Measurements from ENCODE around the gene DOP1B.

Gene DOP1B

DNA sequence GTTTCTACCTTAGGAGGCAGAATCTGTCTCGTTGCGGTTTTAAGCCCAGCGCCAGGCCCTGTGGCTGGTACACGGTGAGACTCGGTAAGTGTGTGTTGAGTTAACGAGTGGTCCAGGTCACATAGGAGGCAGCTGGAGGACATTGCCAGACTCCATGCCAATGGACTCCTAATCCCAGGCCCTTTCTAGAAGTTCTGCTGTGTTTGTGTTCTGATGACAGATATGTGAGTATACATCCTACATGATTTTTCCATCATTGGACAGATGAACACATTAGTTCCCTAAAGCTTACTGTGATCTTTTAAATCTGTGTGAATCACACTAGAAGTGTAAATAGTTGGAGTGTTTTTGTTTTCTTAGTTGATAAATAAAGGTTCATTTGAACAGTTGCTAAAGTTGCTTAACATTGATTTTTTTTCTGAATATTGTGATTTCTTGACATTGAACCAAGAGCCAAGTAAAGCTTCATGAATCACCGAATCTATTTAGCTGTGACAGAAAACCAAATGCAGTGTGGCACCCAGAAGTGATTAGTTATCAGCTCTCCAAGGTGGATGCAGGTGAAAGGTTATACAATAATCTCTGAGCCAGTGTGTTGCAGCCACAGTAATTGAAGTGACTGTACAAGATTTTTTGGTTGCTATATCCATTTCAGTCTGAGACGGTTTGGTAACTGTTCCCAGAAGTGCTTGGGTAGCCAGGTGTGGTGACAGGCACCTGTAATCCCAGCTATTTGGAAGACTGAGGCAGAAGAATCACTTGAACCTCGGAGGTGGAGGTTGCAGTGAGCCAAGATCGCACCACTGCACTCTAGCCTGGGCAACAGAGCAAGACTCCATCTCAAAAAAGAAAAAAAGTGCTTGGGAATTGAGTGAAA lies 46.3 kb downstream of the DOP1B start:
- no peak overlapping the region for H3K4me3 ChIP-seq (ENCODE audit: low read length, poor library complexity, severe bottlenecking)
- no peaks in the 10 kb centered on the region for H3K79me2 ChIP-seq (ENCODE audit: insufficient read depth, low read length)
- no peaks in the 10 kb centered on the region for H3K27me3 ChIP-seq (ENCODE audit: insufficient read depth, low read length, poor library complexity, severe bottlenecking)
- H3K36me3 ChIP-seq (ENCODE audit: insufficient read depth, low read length) = peaks cover 20% of the 10 kb centered on the region; the same call in 1 of the 2 replicates
- H2AFZ ChIP-seq (ENCODE audit: low read length) = no peak overlapping the region
- H3K4me2 ChIP-seq (ENCODE audit: low read depth, low read length, poor library complexity, severe bottlenecking) = no peak overlapping the region
- no peaks in the 10 kb centered on the region for H3F3A ChIP-seq (ENCODE audit: low read depth)
- H4K20me1 ChIP-seq (ENCODE audit: insufficient read depth, low read length, poor library complexity, severe bottlenecking) = no peaks in the 10 kb centered on the region
- no peak for TF ChIP-seq EZH2phosphoT487 (IDR thresholded peaks at IDR 0.05; ENCODE audit: borderline replicate concordance)
- TF ChIP-seq CTCF (conservative IDR thresholded peaks at IDR 0.05; ENCODE audit: low read length) = no peak
- no peaks in the 10 kb centered on the region for H3K9me3 ChIP-seq (ENCODE audit: insufficient read depth, low read depth, low read length)
- H3K4me1 ChIP-seq (ENCODE audit: insufficient read depth, low read length, poor library complexity, severe bottlenecking) = no peaks in the 10 kb centered on the region
- H3K9me2 ChIP-seq (replicated peaks; ENCODE audit: low read depth, low read length) = no peaks in the 10 kb centered on the region
- H3K9ac ChIP-seq (ENCODE audit: low read depth, low read length, poor library complexity, severe bottlenecking) = no peak overlapping the region

DNA sequence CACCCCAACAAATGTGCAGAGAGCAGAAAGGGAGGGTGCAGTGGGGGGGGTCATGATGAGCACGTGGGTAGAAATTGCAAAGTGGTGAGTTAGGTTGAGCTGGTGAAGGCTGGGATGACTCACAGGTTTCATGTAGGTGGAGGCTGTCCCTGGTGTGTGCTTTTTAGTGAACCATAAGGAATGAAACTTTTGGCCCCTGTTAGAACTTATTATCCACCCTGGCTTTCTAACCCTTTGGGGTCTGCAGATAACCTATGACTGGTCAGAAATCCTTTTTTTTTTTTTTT lies 46.9 kb downstream of the DOP1B start:
- Histone ChIP-seq H3K4me3 (ENCODE audit: low read length, poor library complexity, severe bottlenecking) (no peak overlapping the region), H3K36me3 (ENCODE audit: insufficient read depth, low read length) (peaks cover 20% of the 10 kb centered on the region; the same call in 1 of the 2 replicates), H3K9ac (ENCODE audit: low read depth, low read length, poor library complexity, severe bottlenecking) (no peak overlapping the region), H3K9me3 (ENCODE audit: insufficient read depth, low read depth, low read length) (no peaks in the 10 kb centered on the region), H4K20me1 (ENCODE audit: insufficient read depth, low read length, poor library complexity, severe bottlenecking) (no peaks in the 10 kb centered on the region), H3K27me3 (ENCODE audit: insufficient read depth, low read length, poor library complexity, severe bottlenecking) (no peaks in the 10 kb centered on the region), H3F3A (ENCODE audit: low read depth) (no peaks in the 10 kb centered on the region), H3K4me1 (ENCODE audit: insufficient read depth, low read length, poor library complexity, severe bottlenecking) (no peaks in the 10 kb centered on the region), H3K79me2 (ENCODE audit: insufficient read depth, low read length) (no peaks in the 10 kb centered on the region), H3K9me2 (replicated peaks; ENCODE audit: low read depth, low read length) (no peaks in the 10 kb centered on the region), H3K4me2 (ENCODE audit: low read depth, low read length, poor library complexity, severe bottlenecking) (no peak overlapping the region), H2AFZ (ENCODE audit: low read length) (no peak overlapping the region)
- TF ChIP-seq EZH2phosphoT487 (IDR thresholded peaks at IDR 0.05; ENCODE audit: borderline replicate concordance) (no peak), CTCF (conservative IDR thresholded peaks at IDR 0.05; ENCODE audit: low read length) (no peak)

- H3K27me3 ChIP-seq (ENCODE audit: insufficient read depth, low read length, poor library complexity, severe bottlenecking) = no peaks in the 10 kb centered on the region
- no peak overlapping the region for H3K4me2 ChIP-seq (ENCODE audit: low read depth, low read length, poor library complexity, severe bottlenecking)
- H4K20me1 ChIP-seq (ENCODE audit: insufficient read depth, low read length, poor library complexity, severe bottlenecking) = no peaks in the 10 kb centered on the region
- H2AFZ ChIP-seq (ENCODE audit: low read length) = no peak overlapping the region
- no peak overlapping the region for H3K4me3 ChIP-seq (ENCODE audit: low read length, poor library complexity, severe bottlenecking)
- no peaks in the 10 kb centered on the region for H3K79me2 ChIP-seq (ENCODE audit: insufficient read depth, low read length)
- no peaks in the 10 kb centered on the region for H3K4me1 ChIP-seq (ENCODE audit: insufficient read depth, low read length, poor library complexity, severe bottlenecking)
- TF ChIP-seq EZH2phosphoT487 (IDR thresholded peaks at IDR 0.05; ENCODE audit: borderline replicate concordance) (no peak), CTCF (conservative IDR thresholded peaks at IDR 0.05; ENCODE audit: low read length) (no peak)
- H3K9ac ChIP-seq (ENCODE audit: low read depth, low read length, poor library complexity, severe bottlenecking) = no peak overlapping the region
- no peaks in the 10 kb centered on the region for H3K9me2 ChIP-seq (replicated peaks; ENCODE audit: low read depth, low read length)
- no peaks in the 10 kb centered on the region for H3K9me3 ChIP-seq (ENCODE audit: insufficient read depth, low read depth, low read length)
- peaks cover 19% of the 10 kb centered on the region; the same call in 1 of the 2 replicates for H3K36me3 ChIP-seq (ENCODE audit: insufficient read depth, low read length)
- no peaks in the 10 kb centered on the region for H3F3A ChIP-seq (ENCODE audit: low read depth)
These were observed 48.4 kb downstream of the DOP1B start for GRCh38 chr21:36204980-36205379.

Measured in Loucy (cell line).